AG10803 (cell line): ENCODE results near the gene ITIH1.

ENCODE experiments used
- DNase-seq: peaks from one replicate; pipeline ENCODE4 v3.0.0; 2010; ENCODE audit warnings: low read depth
- H3K4me3 ChIP-seq: 2 replicates; pipeline ENCODE4 v1.5.1; 2011; ENCODE audit warnings: mild to moderate bottlenecking, low read length, control low read depth
- TF ChIP-seq, protein P1 (sequence below): conservative IDR thresholded peaks from 2 replicates; pipeline ENCODE4 v1.5.1; 2011; ENCODE audit warnings: mild to moderate bottlenecking, low read length, control low read depth, inconsistent platforms

The ITIH1 gene

DNA sequence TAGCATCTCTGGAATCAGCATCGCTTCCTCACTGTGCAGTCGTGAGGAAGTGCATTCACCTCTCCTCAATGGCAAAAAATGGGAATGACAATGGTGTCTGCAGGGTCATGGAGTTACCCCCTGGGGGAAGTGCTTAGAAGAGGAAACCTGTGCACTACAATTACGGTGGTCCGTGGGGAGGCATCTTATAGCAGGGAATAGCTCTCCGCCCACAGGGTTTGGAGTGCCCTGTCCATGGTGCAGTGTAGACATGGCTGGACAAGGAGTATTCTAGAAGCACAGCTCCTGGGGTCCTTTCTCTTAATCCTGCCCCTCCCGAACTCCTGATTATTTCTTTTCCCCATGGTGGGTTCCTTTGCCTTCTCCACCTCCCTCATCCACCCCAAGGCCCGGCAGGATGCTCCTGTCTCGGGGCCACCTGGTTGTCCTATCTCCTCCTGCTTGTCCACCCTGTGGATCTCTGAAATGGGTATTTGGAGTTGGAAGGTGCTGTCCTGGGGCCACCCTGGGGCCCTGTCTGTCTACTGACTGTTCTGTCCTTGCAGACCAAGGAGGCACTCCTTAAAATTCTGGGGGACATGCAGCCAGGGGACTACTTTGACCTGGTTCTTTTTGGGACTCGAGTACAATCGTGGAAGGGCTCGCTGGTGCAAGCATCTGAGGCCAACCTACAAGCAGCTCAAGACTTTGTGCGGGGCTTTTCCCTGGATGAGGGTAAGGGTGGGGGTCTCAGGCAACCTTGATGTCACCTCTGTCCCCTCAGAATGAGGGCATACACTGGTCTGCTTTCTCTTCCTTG, 5.2 kb downstream of the ITIH1 start:
- TF ChIP-seq, protein P1, sequence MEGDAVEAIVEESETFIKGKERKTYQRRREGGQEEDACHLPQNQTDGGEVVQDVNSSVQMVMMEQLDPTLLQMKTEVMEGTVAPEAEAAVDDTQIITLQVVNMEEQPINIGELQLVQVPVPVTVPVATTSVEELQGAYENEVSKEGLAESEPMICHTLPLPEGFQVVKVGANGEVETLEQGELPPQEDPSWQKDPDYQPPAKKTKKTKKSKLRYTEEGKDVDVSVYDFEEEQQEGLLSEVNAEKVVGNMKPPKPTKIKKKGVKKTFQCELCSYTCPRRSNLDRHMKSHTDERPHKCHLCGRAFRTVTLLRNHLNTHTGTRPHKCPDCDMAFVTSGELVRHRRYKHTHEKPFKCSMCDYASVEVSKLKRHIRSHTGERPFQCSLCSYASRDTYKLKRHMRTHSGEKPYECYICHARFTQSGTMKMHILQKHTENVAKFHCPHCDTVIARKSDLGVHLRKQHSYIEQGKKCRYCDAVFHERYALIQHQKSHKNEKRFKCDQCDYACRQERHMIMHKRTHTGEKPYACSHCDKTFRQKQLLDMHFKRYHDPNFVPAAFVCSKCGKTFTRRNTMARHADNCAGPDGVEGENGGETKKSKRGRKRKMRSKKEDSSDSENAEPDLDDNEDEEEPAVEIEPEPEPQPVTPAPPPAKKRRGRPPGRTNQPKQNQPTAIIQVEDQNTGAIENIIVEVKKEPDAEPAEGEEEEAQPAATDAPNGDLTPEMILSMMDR = no peak
- no peak overlapping the region for H3K4me3 ChIP-seq
- DNase-seq = no peak

DNA sequence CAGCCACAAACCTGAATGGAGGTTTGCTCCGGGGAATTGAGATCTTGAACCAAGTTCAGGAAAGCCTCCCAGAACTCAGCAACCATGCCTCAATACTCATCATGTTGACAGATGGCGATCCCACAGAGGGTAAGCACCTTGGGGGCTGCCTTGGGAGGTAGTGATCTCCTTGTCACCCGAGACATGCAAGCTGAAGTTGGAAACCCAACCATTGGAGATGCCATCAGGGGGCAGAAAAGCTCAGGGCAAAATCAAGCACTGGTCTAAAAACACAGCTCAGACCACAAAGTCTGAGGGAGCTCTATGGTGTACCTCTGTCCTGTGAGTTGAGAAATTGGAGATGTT, 5.8 kb downstream of the ITIH1 start:
- no peak for DNase-seq
- TF ChIP-seq, protein P1 = no peak
- H3K4me3 ChIP-seq = no peak overlapping the region

DNA sequence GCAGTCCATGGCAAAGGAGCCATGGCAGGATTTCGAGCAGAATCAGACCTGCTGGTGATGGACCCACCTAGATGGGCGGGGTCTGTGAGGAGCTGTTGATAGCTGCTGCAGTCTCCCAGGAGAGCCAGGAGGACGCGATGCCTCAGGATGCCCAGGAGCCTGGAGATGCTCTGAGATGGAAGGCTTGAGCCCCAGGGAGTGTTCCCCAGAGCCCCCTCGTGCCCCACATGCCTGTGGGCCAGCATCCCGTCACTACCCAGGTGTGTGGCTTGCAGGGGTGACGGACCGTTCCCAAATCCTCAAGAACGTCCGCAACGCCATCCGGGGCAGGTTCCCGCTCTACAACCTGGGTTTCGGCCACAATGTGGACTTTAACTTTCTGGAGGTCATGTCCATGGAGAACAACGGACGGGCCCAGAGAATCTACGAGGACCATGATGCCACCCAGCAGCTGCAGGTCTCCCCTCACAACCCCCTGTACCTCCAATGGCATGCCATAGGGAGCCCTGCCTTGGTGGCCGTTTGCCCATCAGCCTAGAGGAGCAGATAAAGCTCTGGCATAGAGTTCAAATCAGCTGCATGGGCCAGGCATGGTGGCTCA, 6.7 kb downstream of the ITIH1 start:
- TF ChIP-seq, protein P1 = no peak

DNA sequence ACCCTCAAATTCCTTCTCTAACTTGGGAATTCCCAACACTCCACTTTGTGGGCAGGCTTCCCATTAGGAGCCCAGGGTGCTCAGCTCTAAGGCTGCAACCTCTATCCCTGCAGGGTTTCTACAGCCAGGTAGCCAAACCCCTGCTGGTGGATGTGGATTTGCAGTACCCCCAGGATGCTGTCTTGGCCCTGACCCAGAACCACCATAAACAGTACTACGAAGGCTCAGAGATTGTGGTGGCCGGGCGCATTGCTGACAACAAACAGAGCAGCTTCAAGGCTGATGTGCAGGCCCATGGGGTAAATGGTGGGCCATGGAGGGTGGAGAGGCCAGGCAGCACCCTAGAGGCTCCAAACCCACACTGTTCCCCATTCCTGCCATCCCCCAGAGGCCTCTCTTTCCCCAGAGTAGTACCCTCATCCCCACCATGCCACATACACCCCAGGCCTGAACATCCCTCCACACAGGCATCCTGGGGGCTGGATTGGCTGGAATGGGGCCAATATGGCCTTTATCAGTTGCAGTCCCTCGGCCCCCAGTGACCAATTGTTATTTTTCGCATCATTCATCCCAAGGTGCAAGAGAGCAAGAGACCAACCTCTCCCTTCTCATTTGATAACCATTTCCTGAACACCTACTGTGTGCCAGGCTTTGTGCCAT, 7.7 kb downstream of the ITIH1 start:
- no peak for DNase-seq
- H3K4me3 ChIP-seq = no peak overlapping the region
- TF ChIP-seq, protein P1 = no peak

More for the DNA sequence above, 6.7 kb downstream of the ITIH1 start:
- no peak for DNase-seq
- H3K4me3 ChIP-seq = no peak overlapping the region

DNA sequence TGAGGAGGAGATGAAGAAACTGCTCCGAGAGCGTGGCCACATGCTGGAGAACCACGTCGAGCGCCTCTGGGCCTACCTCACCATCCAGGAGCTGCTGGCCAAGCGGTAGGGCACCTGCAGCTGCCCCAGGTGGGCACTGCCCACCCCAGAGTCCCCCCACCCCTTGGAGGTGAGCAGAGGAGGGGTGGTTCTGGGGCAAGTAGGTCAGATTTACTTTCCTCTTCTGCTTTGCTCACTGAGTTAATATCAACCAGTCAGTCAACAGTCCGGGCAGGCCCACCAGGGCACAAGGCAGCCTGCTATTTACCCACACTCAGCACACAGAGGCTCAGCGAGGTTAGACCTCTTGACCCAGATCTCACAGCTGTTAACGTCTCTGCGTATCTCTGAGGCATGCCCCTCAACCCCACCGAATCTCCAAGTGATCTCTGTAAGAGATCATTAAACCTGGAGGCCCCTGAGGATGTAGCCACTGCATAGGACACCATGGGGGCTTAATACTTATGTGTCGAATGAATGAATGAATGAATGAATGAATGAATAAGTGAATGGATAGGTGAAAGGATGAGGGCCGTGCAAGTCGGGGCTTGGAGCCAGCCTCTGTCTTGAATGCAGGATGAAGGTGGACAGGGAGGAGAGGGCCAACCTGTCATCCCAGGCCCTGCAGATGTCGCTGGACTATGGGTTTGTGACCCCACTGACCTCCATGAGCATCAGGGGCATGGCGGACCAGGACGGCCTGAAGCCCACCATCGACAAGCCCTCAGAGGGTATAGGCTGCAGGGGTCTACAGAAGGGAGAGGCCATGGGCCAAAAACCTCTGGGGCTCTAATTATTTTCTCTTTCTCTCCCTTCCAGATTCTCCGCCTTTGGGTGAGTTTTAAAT, 9.2 kb downstream of the ITIH1 start:
- no peak for DNase-seq
- no peak overlapping the region for H3K4me3 ChIP-seq
- TF ChIP-seq, protein P1 = no peak

DNA sequence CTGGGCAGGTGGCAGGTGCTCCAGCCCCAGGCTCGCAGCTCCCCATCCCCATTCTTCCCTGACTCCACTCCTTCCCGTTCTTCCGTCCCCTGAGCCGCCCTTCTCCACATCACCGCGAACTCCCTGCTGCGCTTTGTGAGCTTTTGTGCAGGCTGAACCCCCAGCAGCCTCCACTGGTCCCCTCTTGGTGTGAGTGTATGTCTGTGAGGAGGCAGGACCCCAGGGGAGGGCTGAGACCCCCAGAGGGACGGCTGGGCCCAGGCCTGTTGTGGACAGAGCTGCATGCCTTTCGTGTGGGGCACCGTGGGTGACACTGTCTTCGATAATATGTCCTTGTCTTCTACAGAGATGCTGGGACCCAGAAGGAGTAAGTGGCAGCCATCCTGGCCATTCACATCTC, 9.8 kb downstream of the ITIH1 start:
- TF ChIP-seq, protein P1 = no peak
- DNase-seq = no peak
- H3K4me3 ChIP-seq = no peak overlapping the region
